Fibroblast of upper back skin (primary cell): ENCODE results near the gene LHX4.

Source experiments
- DNase-seq: peaks from one replicate; pipeline ENCODE4 v3.0.0-alpha.2; 2013

The LHX4 gene

DNA sequence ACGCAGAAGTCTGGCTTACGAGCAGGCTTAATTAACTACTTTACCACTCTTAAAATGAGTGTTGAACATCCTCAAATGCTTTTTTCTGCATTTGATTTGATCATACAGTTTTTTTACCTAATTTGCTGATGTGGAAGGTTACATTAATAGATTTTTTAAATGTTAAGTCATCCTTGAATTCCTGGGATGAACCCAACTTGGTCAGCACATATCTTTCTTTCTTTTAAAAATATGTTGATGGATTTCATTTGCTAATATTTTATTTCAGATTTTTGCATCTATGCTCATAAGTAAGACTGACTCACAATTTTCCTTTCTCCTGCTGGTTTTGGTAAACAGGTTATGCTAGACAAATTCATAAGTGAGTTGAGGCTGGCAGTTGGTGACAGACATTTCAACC, 82.9 kb downstream of the LHX4 start:
- DNase-seq = peak; percentile 60

DNA sequence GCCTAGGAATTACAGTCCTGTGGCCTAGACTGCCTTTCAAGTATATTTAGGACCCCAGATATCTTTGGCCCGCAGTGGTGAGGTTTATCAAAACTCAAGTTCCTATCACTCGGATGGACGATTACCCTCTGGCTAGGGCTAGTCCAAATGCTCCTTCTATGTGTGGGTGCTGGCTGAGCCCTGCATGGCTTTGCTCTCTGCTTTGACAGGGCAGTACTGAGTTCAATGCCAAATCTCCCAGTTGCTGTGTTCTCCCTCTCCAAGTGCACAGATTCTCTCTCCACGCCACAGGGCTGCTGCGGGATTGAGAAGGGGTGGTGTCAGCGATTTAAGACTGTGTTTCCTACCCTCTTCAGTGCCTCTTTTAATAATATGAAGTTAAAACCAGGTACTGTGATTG, 97.0 kb downstream of the LHX4 start:
- no peak for DNase-seq
